Measurements from ENCODE around the gene CCDC28B. TPM values are rescaled to one million over a fixed set of nuclear protein-coding genes. Genes with fewer than 3 reads are reported as not detected.

CCDC28B gene
- total RNA-seq, 1 experiment from 2014 or later = 10.8 TPM

DNA sequence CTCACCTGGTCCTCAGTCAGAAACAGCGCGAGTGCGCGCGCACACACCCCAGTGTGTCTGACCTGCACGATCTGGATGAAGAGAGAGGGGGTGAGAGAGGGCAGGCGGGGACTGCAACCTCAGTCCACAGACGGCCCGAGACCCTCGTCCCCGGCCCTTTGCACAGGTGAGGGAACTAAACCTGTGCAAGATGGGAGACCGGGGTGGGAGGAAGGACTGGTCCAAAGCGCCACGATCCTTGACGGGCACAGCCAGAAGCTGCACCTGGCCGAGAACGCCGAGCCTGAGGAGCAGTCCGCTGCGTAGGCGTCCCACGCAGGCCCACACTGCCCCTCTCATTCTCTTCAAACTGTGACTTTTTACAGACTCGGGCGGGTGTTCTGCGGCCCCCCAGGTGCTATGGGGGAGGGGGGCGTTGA lies 4.6 kb downstream of the CCDC28B start:
- ChIA-PET POLR2A (no interaction called here), CTCF (interaction anchor here (0.6 kb wide), 1 partner anchor 54 kb away, joined by 3 read pairs; no protein-coding TSS in a partner anchor)
- TF ChIP-seq, protein P1, sequence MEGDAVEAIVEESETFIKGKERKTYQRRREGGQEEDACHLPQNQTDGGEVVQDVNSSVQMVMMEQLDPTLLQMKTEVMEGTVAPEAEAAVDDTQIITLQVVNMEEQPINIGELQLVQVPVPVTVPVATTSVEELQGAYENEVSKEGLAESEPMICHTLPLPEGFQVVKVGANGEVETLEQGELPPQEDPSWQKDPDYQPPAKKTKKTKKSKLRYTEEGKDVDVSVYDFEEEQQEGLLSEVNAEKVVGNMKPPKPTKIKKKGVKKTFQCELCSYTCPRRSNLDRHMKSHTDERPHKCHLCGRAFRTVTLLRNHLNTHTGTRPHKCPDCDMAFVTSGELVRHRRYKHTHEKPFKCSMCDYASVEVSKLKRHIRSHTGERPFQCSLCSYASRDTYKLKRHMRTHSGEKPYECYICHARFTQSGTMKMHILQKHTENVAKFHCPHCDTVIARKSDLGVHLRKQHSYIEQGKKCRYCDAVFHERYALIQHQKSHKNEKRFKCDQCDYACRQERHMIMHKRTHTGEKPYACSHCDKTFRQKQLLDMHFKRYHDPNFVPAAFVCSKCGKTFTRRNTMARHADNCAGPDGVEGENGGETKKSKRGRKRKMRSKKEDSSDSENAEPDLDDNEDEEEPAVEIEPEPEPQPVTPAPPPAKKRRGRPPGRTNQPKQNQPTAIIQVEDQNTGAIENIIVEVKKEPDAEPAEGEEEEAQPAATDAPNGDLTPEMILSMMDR (IDR thresholded peaks at IDR 0.05) = no peak
- no peak for TF ChIP-seq POLR2AphosphoS5 (IDR thresholded peaks at IDR 0.05; ENCODE audit: low read depth, low read length)
- TF ChIP-seq, protein P2, sequence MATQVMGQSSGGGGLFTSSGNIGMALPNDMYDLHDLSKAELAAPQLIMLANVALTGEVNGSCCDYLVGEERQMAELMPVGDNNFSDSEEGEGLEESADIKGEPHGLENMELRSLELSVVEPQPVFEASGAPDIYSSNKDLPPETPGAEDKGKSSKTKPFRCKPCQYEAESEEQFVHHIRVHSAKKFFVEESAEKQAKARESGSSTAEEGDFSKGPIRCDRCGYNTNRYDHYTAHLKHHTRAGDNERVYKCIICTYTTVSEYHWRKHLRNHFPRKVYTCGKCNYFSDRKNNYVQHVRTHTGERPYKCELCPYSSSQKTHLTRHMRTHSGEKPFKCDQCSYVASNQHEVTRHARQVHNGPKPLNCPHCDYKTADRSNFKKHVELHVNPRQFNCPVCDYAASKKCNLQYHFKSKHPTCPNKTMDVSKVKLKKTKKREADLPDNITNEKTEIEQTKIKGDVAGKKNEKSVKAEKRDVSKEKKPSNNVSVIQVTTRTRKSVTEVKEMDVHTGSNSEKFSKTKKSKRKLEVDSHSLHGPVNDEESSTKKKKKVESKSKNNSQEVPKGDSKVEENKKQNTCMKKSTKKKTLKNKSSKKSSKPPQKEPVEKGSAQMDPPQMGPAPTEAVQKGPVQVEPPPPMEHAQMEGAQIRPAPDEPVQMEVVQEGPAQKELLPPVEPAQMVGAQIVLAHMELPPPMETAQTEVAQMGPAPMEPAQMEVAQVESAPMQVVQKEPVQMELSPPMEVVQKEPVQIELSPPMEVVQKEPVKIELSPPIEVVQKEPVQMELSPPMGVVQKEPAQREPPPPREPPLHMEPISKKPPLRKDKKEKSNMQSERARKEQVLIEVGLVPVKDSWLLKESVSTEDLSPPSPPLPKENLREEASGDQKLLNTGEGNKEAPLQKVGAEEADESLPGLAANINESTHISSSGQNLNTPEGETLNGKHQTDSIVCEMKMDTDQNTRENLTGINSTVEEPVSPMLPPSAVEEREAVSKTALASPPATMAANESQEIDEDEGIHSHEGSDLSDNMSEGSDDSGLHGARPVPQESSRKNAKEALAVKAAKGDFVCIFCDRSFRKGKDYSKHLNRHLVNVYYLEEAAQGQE (IDR thresholded peaks at IDR 0.05; ENCODE audit: insufficient read depth in 1 of 2, low read depth in 2 of 2, low read length in 1 of 2) = no peak
- TF ChIP-seq SIN3A (IDR thresholded peaks at IDR 0.05; ENCODE audit: borderline replicate concordance, insufficient read depth, low read depth, low read length) = no peak
- no peak for TF ChIP-seq TCF7L2 (IDR thresholded peaks at IDR 0.05; ENCODE audit: low read depth, low read length)
- Histone ChIP-seq H3K4me3 (ENCODE audit: low read depth in 2 of 2, low read length in 2 of 2) (peak overlapping the region; percentile 63 to 90), H3K4me1 (ENCODE audit: control insufficient read depth, insufficient read depth, low read length) (peaks cover 28% of the 10 kb centered on the region), H3K27me3 (ENCODE audit: control insufficient read depth, insufficient read depth, low read length) (no peaks in the 10 kb centered on the region), H3K36me3 (ENCODE audit: control insufficient read depth, insufficient read depth, low read length) (no peaks in the 10 kb centered on the region), H3K27ac (ENCODE audit: low read length) (peak overlapping the region; percentile 77), H3K9me3 (ENCODE audit: control insufficient read depth, insufficient read depth, low read depth, low read length) (no peaks in the 10 kb centered on the region)
- no TSS peak for BruUV-seq (replicated peaks)
- DNase-seq (ENCODE audit: low read depth, low spot score) (no peak), ATAC-seq (peak; percentile 32)
- in situ Hi-C loops (cut with HindIII; ENCODE audit: low pct_unique_long_range_greater_than_20kb, low sequenced_read_pairs) (no loop called here), intact Hi-C loops (cut with micrococcal nuclease; ENCODE audit: unreplicated experiment) (no loop called here)

DNA sequence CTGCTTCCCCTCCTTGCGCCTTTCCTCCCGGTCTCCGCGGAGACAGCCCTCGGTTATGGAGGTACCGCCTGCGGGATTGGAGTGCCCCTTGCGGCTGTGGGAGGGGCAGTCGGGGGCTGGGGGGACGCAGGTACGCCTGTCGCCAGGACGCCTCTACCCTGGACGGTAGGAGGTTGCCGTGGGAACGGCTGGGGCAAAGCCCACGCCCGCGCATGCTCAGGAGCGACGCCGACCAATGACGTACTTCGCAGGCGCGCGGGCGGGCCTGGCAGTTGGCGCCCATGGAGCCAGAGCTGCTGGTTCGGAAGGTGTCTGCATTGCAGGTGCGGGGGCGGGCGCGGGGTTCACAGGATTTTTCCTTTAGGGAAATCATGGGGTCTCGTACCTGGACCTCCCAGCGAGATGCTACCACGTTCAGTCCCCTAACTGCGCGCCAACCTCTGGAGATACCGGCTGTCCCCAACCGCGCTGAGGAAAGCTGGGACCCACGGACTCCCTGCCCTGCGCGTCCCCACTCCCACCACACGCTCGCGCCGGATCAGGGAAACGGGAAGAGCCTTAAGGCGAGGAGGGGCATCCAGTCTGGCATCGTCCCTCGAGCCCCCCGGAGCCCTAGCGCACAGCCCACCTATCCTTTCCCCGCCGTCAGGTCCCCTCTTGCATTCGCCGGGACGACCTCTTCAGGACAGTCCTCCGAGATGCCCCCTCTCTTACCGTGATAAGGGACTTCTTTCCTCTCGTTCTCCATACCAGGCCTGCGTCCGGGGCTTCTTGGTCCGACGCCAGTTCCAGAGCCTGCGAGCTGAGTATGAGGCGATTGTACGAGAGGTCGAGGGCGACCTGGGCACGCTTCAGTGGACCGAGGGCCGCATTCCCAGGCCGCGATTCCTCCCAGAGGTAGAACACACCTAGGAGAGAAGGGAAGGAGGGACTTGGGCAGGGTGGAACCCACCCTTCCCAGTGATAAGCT lies 5.3 kb downstream of the CCDC28B start, which contains the start of gene IQCC:
Gene IQCC, plus strand, starts transcription at position 271 of the 970 bp plus-strand sequence. Its CDS starts 11 bp downstream, at position 282.
- peak; percentile 90 for TF ChIP-seq POLR2AphosphoS5 (IDR thresholded peaks at IDR 0.05; ENCODE audit: low read depth, low read length)
- TF ChIP-seq, protein P2 (IDR thresholded peaks at IDR 0.05; ENCODE audit: insufficient read depth in 1 of 2, low read depth in 2 of 2, low read length in 1 of 2) = no peak
- TF ChIP-seq SIN3A (IDR thresholded peaks at IDR 0.05; ENCODE audit: borderline replicate concordance, insufficient read depth, low read depth, low read length) = peak; percentile 87; the same call in 1 of the 2 replicates
- no peaks in the 10 kb centered on the region for H3K27me3 ChIP-seq (ENCODE audit: control insufficient read depth, insufficient read depth, low read length)
- CTCF ChIA-PET = interaction anchor here (0.6 to 1.5 kb wide), 2 partner anchors 10 to 53 kb away, joined by 3 to 5 read pairs; no protein-coding TSS in a partner anchor
- peak within 1 kb of the TSS; percentile 77 for H3K27ac ChIP-seq (ENCODE audit: low read length)
- no peak for DNase-seq (ENCODE audit: low read depth, low spot score)
- BruUV-seq (replicated peaks) = TSS peak; percentile 93
- POLR2A ChIA-PET = interaction anchor here (0.6 kb wide), 1 partner anchor 100 kb away, joined by 8 read pairs; no protein-coding TSS in a partner anchor
- H3K36me3 ChIP-seq (ENCODE audit: control insufficient read depth, insufficient read depth, low read length) = no peaks in the 10 kb centered on the region
- peaks cover 24% of the 10 kb centered on the region for H3K4me1 ChIP-seq (ENCODE audit: control insufficient read depth, insufficient read depth, low read length)
- ATAC-seq = peak; percentile 88
- H3K4me3 ChIP-seq (ENCODE audit: low read depth in 2 of 2, low read length in 2 of 2) = peak within 1 kb of the TSS; percentile 63 to 90
- in situ Hi-C loops (cut with HindIII; ENCODE audit: low pct_unique_long_range_greater_than_20kb, low sequenced_read_pairs) = no loop called here
- intact Hi-C loops (cut with micrococcal nuclease; ENCODE audit: unreplicated experiment) = no loop called here
- no peaks in the 10 kb centered on the region for H3K9me3 ChIP-seq (ENCODE audit: control insufficient read depth, insufficient read depth, low read depth, low read length)
